GM18858 (cell line): ENCODE measurements around the gene ZNF236.

ENCODE experiments used
- ATAC-seq: cut with Tn5 transposase; IDR thresholded peaks from one replicate; pipeline ENCODE4 v1.9.1; 2021; ENCODE audit not compliant: unreplicated experiment

The ZNF236 gene

GRCh38 chr18:76855594-76855993, 33.2 kb downstream of the ZNF236 start:
- no peak for ATAC-seq

- no peak for ATAC-seq
Measured at GRCh38 chr18:76857476-76857875, 35.1 kb downstream of the ZNF236 start.

- peak; percentile 74 for ATAC-seq
Measured at GRCh38 chr18:76859474-76860339, 37.4 kb downstream of the ZNF236 start.

- no peak for ATAC-seq
Measured at GRCh38 chr18:76860411-76860810, 38.1 kb downstream of the ZNF236 start.

GRCh38 chr18:76866666-76867065, 44.3 kb downstream of the ZNF236 start:
- no peak for ATAC-seq

GRCh38 chr18:76873311-76873710, 51.0 kb downstream of the ZNF236 start:
- no peak for ATAC-seq

GRCh38 chr18:76873713-76874112, 51.4 kb downstream of the ZNF236 start:
- ATAC-seq, result no peak

- ATAC-seq, result no peak
Measured at GRCh38 chr18:76874642-76875389, 52.5 kb downstream of the ZNF236 start.

GRCh38 chr18:76875390-76876325, 53.3 kb downstream of the ZNF236 start:
- no peak for ATAC-seq

- no peak for ATAC-seq
Measured at GRCh38 chr18:76878426-76878825, 56.1 kb downstream of the ZNF236 start.

GRCh38 chr18:76880026-76880425, 57.7 kb downstream of the ZNF236 start:
- no peak for ATAC-seq

- no peak for ATAC-seq
Measured at GRCh38 chr18:76881744-76882143, 59.4 kb downstream of the ZNF236 start.

GRCh38 chr18:76882146-76882545, 59.8 kb downstream of the ZNF236 start:
- ATAC-seq, result no peak

GRCh38 chr18:76885001-76885400, 62.6 kb downstream of the ZNF236 start:
- no peak for ATAC-seq

- ATAC-seq, result no peak
Measured at GRCh38 chr18:76886112-76886511, 63.8 kb downstream of the ZNF236 start.

GRCh38 chr18:76889091-76889699, 66.8 kb downstream of the ZNF236 start:
- ATAC-seq, result no peak

GRCh38 chr18:76892832-76893231, 70.5 kb downstream of the ZNF236 start:
- no peak for ATAC-seq

- no peak for ATAC-seq
Measured at GRCh38 chr18:76894566-76895346, 72.4 kb downstream of the ZNF236 start.

- ATAC-seq, result no peak
Measured at GRCh38 chr18:76895498-76895897, 73.1 kb downstream of the ZNF236 start.

- ATAC-seq, result no peak
Measured at GRCh38 chr18:76896677-76897076, 74.3 kb downstream of the ZNF236 start.
